Measurements from ENCODE around the gene ZFPM1.
A peak's percentile ranks its signal among the peaks of the same experiment; 100 is the strongest.

ZFPM1 gene

GRCh38 chr16:88406096-88407041 lies 46.7 kb upstream of the ZFPM1 start:
- no peaks in the 10 kb centered on the region for H3K4me1 ChIP-seq (ENCODE audit: low read depth, poor library complexity, severe bottlenecking)
- no peak overlapping the region for H3K27ac ChIP-seq
- H3K9ac ChIP-seq: no peak overlapping the region
- H3K4me2 ChIP-seq: no peak overlapping the region
- no peaks in the 10 kb centered on the region for H3K36me3 ChIP-seq (ENCODE audit: insufficient read depth)
- no peaks in the 10 kb centered on the region for H4K20me1 ChIP-seq (ENCODE audit: insufficient read depth)
- H3K79me2 ChIP-seq (ENCODE audit: insufficient read depth, low read depth): no peaks in the 10 kb centered on the region
- peaks cover 65% of the 10 kb centered on the region for H3K27me3 ChIP-seq (ENCODE audit: insufficient read depth, low read depth)
- no peak overlapping the region for H2AFZ ChIP-seq (ENCODE audit: low read depth)
- 0 out of 2 replicates have a peak, but pooled peaks have one; percentile 19 for TF ChIP-seq CTCF (conservative IDR thresholded peaks at IDR 0.05; ENCODE audit: low read depth, low read length)
- no peak overlapping the region for H3K4me3 ChIP-seq (IDR thresholded peaks at IDR 0.05; ENCODE audit: insufficient read depth, low read depth, low read length)

- Histone ChIP-seq H3K4me1 (ENCODE audit: low read depth, poor library complexity, severe bottlenecking) (no peaks in the 10 kb centered on the region), H4K20me1 (ENCODE audit: insufficient read depth) (no peaks in the 10 kb centered on the region), H3K27me3 (ENCODE audit: insufficient read depth, low read depth) (peaks cover 70% of the 10 kb centered on the region), H3K27ac (no peak overlapping the region), H2AFZ (ENCODE audit: low read depth) (no peak overlapping the region), H3K9ac (no peak overlapping the region), H3K4me2 (no peak overlapping the region), H3K4me3 (IDR thresholded peaks at IDR 0.05; ENCODE audit: insufficient read depth, low read depth, low read length) (no peak overlapping the region), H3K79me2 (ENCODE audit: insufficient read depth, low read depth) (no peaks in the 10 kb centered on the region), H3K36me3 (ENCODE audit: insufficient read depth) (no peaks in the 10 kb centered on the region)
- no peak for TF ChIP-seq CTCF (conservative IDR thresholded peaks at IDR 0.05; ENCODE audit: low read depth, low read length)
These were observed 46.0 kb upstream of the ZFPM1 start for GRCh38 chr16:88407042-88407420.

GRCh38 chr16:88407807-88408206 lies 45.3 kb upstream of the ZFPM1 start:
- no peak for TF ChIP-seq CTCF (conservative IDR thresholded peaks at IDR 0.05; ENCODE audit: low read depth, low read length)
- Histone ChIP-seq H3K9ac (no peak overlapping the region), H3K36me3 (ENCODE audit: insufficient read depth) (no peaks in the 10 kb centered on the region), H4K20me1 (ENCODE audit: insufficient read depth) (no peaks in the 10 kb centered on the region), H3K27me3 (ENCODE audit: insufficient read depth, low read depth) (peaks cover 73% of the 10 kb centered on the region), H2AFZ (ENCODE audit: low read depth) (no peak overlapping the region), H3K79me2 (ENCODE audit: insufficient read depth, low read depth) (no peaks in the 10 kb centered on the region), H3K4me2 (no peak overlapping the region), H3K4me3 (IDR thresholded peaks at IDR 0.05; ENCODE audit: insufficient read depth, low read depth, low read length) (no peak overlapping the region), H3K27ac (no peak overlapping the region), H3K4me1 (ENCODE audit: low read depth, poor library complexity, severe bottlenecking) (no peaks in the 10 kb centered on the region)

- Histone ChIP-seq H3K79me2 (ENCODE audit: insufficient read depth, low read depth) (no peaks in the 10 kb centered on the region), H3K9ac (no peak overlapping the region), H4K20me1 (ENCODE audit: insufficient read depth) (no peaks in the 10 kb centered on the region), H3K4me2 (no peak overlapping the region), H2AFZ (ENCODE audit: low read depth) (no peak overlapping the region), H3K4me1 (ENCODE audit: low read depth, poor library complexity, severe bottlenecking) (no peaks in the 10 kb centered on the region), H3K4me3 (IDR thresholded peaks at IDR 0.05; ENCODE audit: insufficient read depth, low read depth, low read length) (no peak overlapping the region), H3K27ac (no peak overlapping the region), H3K27me3 (ENCODE audit: insufficient read depth, low read depth) (peaks cover 72% of the 10 kb centered on the region), H3K36me3 (ENCODE audit: insufficient read depth) (no peaks in the 10 kb centered on the region)
- no peak for TF ChIP-seq CTCF (conservative IDR thresholded peaks at IDR 0.05; ENCODE audit: low read depth, low read length)
These were observed 44.4 kb upstream of the ZFPM1 start for GRCh38 chr16:88408561-88409142.
